ENCODE results near the gene SLC6A6. TPM values are rescaled to one million over a fixed set of nuclear protein-coding genes. Genes with fewer than 3 reads are reported as not detected.
A peak's percentile ranks its signal among the peaks of the same experiment; 100 is the strongest.

The SLC6A6 gene
- total and polyA plus RNA-seq, 10 of the 15 experiments (the other 5 are each of a cell fraction or from before 2014, with no cell fraction given): 5.6 to 47.0 (median 20.2) TPM

GRCh38 chr3:14467814-14468620 lies 65.6 kb downstream of the SLC6A6 start (continued):
- TF ChIP-seq NR2C2 (IDR thresholded peaks at IDR 0.05; ENCODE audit: borderline replicate concordance, control insufficient read depth, insufficient read length, low read depth): no peak
- no peak for TF ChIP-seq SRF (IDR thresholded peaks at IDR 0.05; ENCODE audit: low read depth in 2 of 2, low read length in 2 of 2)
- TF ChIP-seq, protein P1, sequence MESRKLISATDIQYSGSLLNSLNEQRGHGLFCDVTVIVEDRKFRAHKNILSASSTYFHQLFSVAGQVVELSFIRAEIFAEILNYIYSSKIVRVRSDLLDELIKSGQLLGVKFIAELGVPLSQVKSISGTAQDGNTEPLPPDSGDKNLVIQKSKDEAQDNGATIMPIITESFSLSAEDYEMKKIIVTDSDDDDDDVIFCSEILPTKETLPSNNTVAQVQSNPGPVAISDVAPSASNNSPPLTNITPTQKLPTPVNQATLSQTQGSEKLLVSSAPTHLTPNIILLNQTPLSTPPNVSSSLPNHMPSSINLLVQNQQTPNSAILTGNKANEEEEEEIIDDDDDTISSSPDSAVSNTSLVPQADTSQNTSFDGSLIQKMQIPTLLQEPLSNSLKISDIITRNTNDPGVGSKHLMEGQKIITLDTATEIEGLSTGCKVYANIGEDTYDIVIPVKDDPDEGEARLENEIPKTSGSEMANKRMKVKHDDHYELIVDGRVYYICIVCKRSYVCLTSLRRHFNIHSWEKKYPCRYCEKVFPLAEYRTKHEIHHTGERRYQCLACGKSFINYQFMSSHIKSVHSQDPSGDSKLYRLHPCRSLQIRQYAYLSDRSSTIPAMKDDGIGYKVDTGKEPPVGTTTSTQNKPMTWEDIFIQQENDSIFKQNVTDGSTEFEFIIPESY (IDR thresholded peaks at IDR 0.05): no peak
- TF ChIP-seq RFX5 (IDR thresholded peaks at IDR 0.05; ENCODE audit: low read depth, low read length): no peak
- TF ChIP-seq EED (IDR thresholded peaks at IDR 0.05; ENCODE audit: low read depth): no peak
- TF ChIP-seq SMC3 (IDR thresholded peaks at IDR 0.05; ENCODE audit: borderline replicate concordance, low read length): peak; percentile 90
- TF ChIP-seq, protein P2, sequence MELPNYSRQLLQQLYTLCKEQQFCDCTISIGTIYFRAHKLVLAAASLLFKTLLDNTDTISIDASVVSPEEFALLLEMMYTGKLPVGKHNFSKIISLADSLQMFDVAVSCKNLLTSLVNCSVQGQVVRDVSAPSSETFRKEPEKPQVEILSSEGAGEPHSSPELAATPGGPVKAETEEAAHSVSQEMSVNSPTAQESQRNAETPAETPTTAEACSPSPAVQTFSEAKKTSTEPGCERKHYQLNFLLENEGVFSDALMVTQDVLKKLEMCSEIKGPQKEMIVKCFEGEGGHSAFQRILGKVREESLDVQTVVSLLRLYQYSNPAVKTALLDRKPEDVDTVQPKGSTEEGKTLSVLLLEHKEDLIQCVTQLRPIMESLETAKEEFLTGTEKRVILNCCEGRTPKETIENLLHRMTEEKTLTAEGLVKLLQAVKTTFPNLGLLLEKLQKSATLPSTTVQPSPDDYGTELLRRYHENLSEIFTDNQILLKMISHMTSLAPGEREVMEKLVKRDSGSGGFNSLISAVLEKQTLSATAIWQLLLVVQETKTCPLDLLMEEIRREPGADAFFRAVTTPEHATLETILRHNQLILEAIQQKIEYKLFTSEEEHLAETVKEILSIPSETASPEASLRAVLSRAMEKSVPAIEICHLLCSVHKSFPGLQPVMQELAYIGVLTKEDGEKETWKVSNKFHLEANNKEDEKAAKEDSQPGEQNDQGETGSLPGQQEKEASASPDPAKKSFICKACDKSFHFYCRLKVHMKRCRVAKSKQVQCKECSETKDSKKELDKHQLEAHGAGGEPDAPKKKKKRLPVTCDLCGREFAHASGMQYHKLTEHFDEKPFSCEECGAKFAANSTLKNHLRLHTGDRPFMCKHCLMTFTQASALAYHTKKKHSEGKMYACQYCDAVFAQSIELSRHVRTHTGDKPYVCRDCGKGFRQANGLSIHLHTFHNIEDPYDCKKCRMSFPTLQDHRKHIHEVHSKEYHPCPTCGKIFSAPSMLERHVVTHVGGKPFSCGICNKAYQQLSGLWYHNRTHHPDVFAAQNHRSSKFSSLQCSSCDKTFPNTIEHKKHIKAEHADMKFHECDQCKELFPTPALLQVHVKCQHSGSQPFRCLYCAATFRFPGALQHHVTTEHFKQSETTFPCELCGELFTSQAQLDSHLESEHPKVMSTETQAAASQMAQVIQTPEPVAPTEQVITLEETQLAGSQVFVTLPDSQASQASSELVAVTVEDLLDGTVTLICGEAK (IDR thresholded peaks at IDR 0.05; ENCODE audit: borderline replicate concordance): no peak
- TF ChIP-seq NRF1 (conservative IDR thresholded peaks at IDR 0.05; ENCODE audit: low read depth, low read length): no peak
- no peak for TF ChIP-seq IKZF1 (conservative IDR thresholded peaks at IDR 0.05)
- TF ChIP-seq RUNX3 (IDR thresholded peaks at IDR 0.05; ENCODE audit: low read length): 0 out of 2 replicates have a peak, but pooled peaks have one; percentile 19
- no peak for TF ChIP-seq CREM (IDR thresholded peaks at IDR 0.05; ENCODE audit: low read depth)
- TF ChIP-seq, protein P3, sequence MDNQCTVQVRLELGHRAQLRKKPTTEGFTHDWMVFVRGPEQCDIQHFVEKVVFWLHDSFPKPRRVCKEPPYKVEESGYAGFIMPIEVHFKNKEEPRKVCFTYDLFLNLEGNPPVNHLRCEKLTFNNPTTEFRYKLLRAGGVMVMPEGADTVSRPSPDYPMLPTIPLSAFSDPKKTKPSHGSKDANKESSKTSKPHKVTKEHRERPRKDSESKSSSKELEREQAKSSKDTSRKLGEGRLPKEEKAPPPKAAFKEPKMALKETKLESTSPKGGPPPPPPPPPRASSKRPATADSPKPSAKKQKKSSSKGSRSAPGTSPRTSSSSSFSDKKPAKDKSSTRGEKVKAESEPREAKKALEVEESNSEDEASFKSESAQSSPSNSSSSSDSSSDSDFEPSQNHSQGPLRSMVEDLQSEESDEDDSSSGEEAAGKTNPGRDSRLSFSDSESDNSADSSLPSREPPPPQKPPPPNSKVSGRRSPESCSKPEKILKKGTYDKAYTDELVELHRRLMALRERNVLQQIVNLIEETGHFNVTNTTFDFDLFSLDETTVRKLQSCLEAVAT (IDR thresholded peaks at IDR 0.05): no peak
- TF ChIP-seq ZNF207 (IDR thresholded peaks at IDR 0.05; ENCODE audit: borderline replicate concordance): no peak

Measured in GM12878 (cell line).